Naive B cell (primary cell): Measurements from ENCODE around the gene IFITM1. TPM values are rescaled to one million over a fixed set of nuclear protein-coding genes. Genes with fewer than 3 reads are reported as not detected.
A peak's percentile ranks its signal among the peaks of the same experiment; 100 is the strongest.
"Not testable (repeated sequence)": the region's sequence is repeated elsewhere in the genome, so short reads cannot be mapped to it uniquely, and the experiment has no call there.

ENCODE experiments used
- ATAC-seq, 2 donors: fragments of 150-1000 bp; cut with Tn5 transposase; 2 replicates each; pipeline ENCODE4 v1.10.0; 2021; ENCODE audit warnings: low read depth in 2 of 2, mild to moderate bottlenecking in 2 of 2, moderate library complexity in 2 of 2
- DNase-seq: peaks from one replicate; pipeline ENCODE4 v3.0.0; 2022
- H3K27ac Mint-ChIP-seq, 6 donors: one replicate each; pipeline ENCODE4 v1.8.0; 2020 to 2022; ENCODE audit warnings: mild to moderate bottlenecking in 6 of 6, mixed read lengths in 6 of 6, moderate library complexity in 5 of 6, inconsistent platforms in 2 of 6
- H3K27me3 Mint-ChIP-seq, 3 donors: one replicate each; pipeline ENCODE4 v1.8.0; 2021 to 2022; ENCODE audit warnings: mixed read lengths in 3 of 3, mild to moderate bottlenecking in 1 of 3
- H3K36me3 Mint-ChIP-seq, 2 donors: one replicate each; pipeline ENCODE4 v1.8.0; 2020 to 2022; ENCODE audit warnings: mixed read lengths in 2 of 2, inconsistent platforms in 1 of 2, mild to moderate bottlenecking in 1 of 2
- H3K4me1 Mint-ChIP-seq, 3 donors: one replicate each; pipeline ENCODE4 v1.8.0; 2020 to 2022; ENCODE audit warnings: mixed read lengths in 3 of 3, inconsistent platforms in 1 of 3, mild to moderate bottlenecking in 1 of 3, moderate library complexity in 1 of 3
- H3K4me3 Mint-ChIP-seq, 8 donors: one replicate each; pipeline ENCODE4 v1.8.0; 2020 to 2022; ENCODE audit warnings: mild to moderate bottlenecking in 8 of 8, mixed read lengths in 8 of 8, moderate library complexity in 8 of 8, inconsistent platforms in 2 of 8
- H3K9me3 Mint-ChIP-seq, 7 donors: one replicate each; pipeline ENCODE4 v1.8.0; 2020 to 2022; ENCODE audit warnings: mixed read lengths in 7 of 7, mild to moderate bottlenecking in 5 of 7, inconsistent platforms in 2 of 7, moderate library complexity in 1 of 7
- polyA plus RNA-seq, 6 donors: library from polyadenylated mRNA; unstranded; fragments of 300-500 nt; fragmentation: Illumina TruSeq; gene quantifications; one replicate each; pipeline ENCODE4 v1.2.3, GENCODE V29; 2021; ENCODE audit warnings: low read depth in 6 of 6

The IFITM1 gene
- polyA plus RNA-seq, 6 donors from 2014 or later = 152 to 299 (median 164) TPM

GRCh38 chr11:324593-325517, 11.0 kb downstream of the IFITM1 start:
- H3K9me3 Mint-ChIP-seq, ATAC-seq, DNase-seq, H3K27me3 Mint-ChIP-seq, H3K36me3 Mint-ChIP-seq: not testable (repeated sequence)
- Mint-ChIP-seq H3K4me3 (peak overlapping the region in 3 of 8 donors; percentile 15 to 44 (median 28)), H3K27ac (peak overlapping the region; percentile 37 to 96 (median 50)), H3K4me1 (peaks cover 39 to 61% (median 48%) of the 10 kb centered on the region in 3 donors)

- peaks cover 37 to 56% (median 39%) of the 10 kb centered on the region in 3 donors for H3K4me1 Mint-ChIP-seq
These were observed 12.2 kb downstream of the IFITM1 start for GRCh38 chr11:325796-326591.

GRCh38 chr11:326592-326841, 12.7 kb downstream of the IFITM1 start:
- Mint-ChIP-seq H3K36me3 (no peaks in the 10 kb centered on the region), H3K4me1 (peaks cover 39 to 61% (median 41%) of the 10 kb centered on the region in 3 donors), H3K27me3 (no peaks in the 10 kb centered on the region), H3K9me3 (peaks cover 0 to 4% (median 0%) of the 10 kb centered on the region in 7 donors), H3K4me3 (peak overlapping the region; percentile 51 to 90 (median 77)), H3K27ac (peak overlapping the region; percentile 89 to 99 (median 97))
- no peak for DNase-seq
- peak; percentile 3 to 6 for ATAC-seq

More at GRCh38 chr11:325796-326591, 12.2 kb downstream of the IFITM1 start:
- H3K9me3 Mint-ChIP-seq = peaks cover 0 to 4% (median 0%) of the 10 kb centered on the region in 7 donors
- H3K36me3 Mint-ChIP-seq = no peaks in the 10 kb centered on the region
- H3K4me3 Mint-ChIP-seq = peak overlapping the region; percentile 46 to 90 (median 72)
- H3K27ac Mint-ChIP-seq = peak overlapping the region; percentile 78 to 98 (median 95)
- DNase-seq (no peak), ATAC-seq (no peak)
- no peaks in the 10 kb centered on the region for H3K27me3 Mint-ChIP-seq

GRCh38 chr11:326842-327580, 13.2 kb downstream of the IFITM1 start:
- peaks cover 0 to 4% (median 0%) of the 10 kb centered on the region in 7 donors for H3K9me3 Mint-ChIP-seq
- H3K27me3 Mint-ChIP-seq = no peaks in the 10 kb centered on the region
- DNase-seq = peak; percentile 76
- peak; percentile 84 to 86 for ATAC-seq
- H3K27ac Mint-ChIP-seq = peak overlapping the region; percentile 89 to 99 (median 97)
- H3K4me1 Mint-ChIP-seq = peaks cover 39 to 66% (median 41%) of the 10 kb centered on the region in 3 donors
- H3K36me3 Mint-ChIP-seq = no peaks in the 10 kb centered on the region
- peak overlapping the region; percentile 51 to 90 (median 77) for H3K4me3 Mint-ChIP-seq

- ATAC-seq (no peak), DNase-seq (no peak)
- Mint-ChIP-seq H3K4me3 (peak overlapping the region; percentile 51 to 90 (median 77)), H3K9me3 (peaks cover 0 to 4% (median 0%) of the 10 kb centered on the region in 7 donors), H3K36me3 (no peaks in the 10 kb centered on the region), H3K27ac (peak overlapping the region; percentile 89 to 99 (median 97)), H3K4me1 (peaks cover 39 to 67% (median 41%) of the 10 kb centered on the region in 3 donors), H3K27me3 (no peaks in the 10 kb centered on the region)
These were observed 13.7 kb downstream of the IFITM1 start for GRCh38 chr11:327581-327923.

GRCh38 chr11:328012-328411, 14.2 kb downstream of the IFITM1 start:
- no peak for ATAC-seq

GRCh38 chr11:328516-329100, 14.8 kb downstream of the IFITM1 start:
- ATAC-seq, DNase-seq, H3K9me3 Mint-ChIP-seq, H3K36me3 Mint-ChIP-seq, H3K27me3 Mint-ChIP-seq: not testable (repeated sequence)
- peak overlapping the region in 4 of 8 donors; percentile 13 to 64 (median 38) for H3K4me3 Mint-ChIP-seq
- peaks cover 39 to 67% (median 41%) of the 10 kb centered on the region in 3 donors for H3K4me1 Mint-ChIP-seq
- peak overlapping the region in 3 of 6 donors; percentile 60 to 88 (median 65) for H3K27ac Mint-ChIP-seq

More at GRCh38 chr11:328012-328411, 14.2 kb downstream of the IFITM1 start:
- peak overlapping the region; percentile 18 to 79 (median 66) for H3K27ac Mint-ChIP-seq
- H3K9me3 Mint-ChIP-seq = peaks cover 0 to 4% (median 0%) of the 10 kb centered on the region in 7 donors
- H3K36me3 Mint-ChIP-seq = no peaks in the 10 kb centered on the region
- no peaks in the 10 kb centered on the region for H3K27me3 Mint-ChIP-seq
- H3K4me3 Mint-ChIP-seq = peak overlapping the region in 5 of 8 donors; percentile 24 to 73 (median 60)
- H3K4me1 Mint-ChIP-seq = peaks cover 39 to 67% (median 41%) of the 10 kb centered on the region in 3 donors
- no peak for DNase-seq

- Mint-ChIP-seq H3K9me3 (peaks cover 0 to 4% (median 0%) of the 10 kb centered on the region in 7 donors), H3K4me1 (peaks cover 34 to 60% (median 37%) of the 10 kb centered on the region in 3 donors), H3K4me3 (peak overlapping the region in 1 of 8 donors; percentile 5), H3K27ac (peak overlapping the region in 5 of 6 donors; percentile 56 to 75 (median 74)), H3K36me3 (no peaks in the 10 kb centered on the region), H3K27me3 (no peaks in the 10 kb centered on the region)
- no peak for ATAC-seq
- no peak for DNase-seq
These were observed 16.0 kb downstream of the IFITM1 start for GRCh38 chr11:329886-330253.

- Mint-ChIP-seq H3K36me3 (no peaks in the 10 kb centered on the region), H3K9me3 (peaks cover 0 to 4% (median 0%) of the 10 kb centered on the region in 7 donors), H3K27me3 (no peaks in the 10 kb centered on the region), H3K4me3 (peak overlapping the region in 4 of 8 donors; percentile 4 to 59 (median 48)), H3K27ac (peak overlapping the region in 2 of 6 donors; percentile 24 to 60), H3K4me1 (peaks cover 31 to 57% (median 35%) of the 10 kb centered on the region in 3 donors)
- no peak for ATAC-seq
- no peak for DNase-seq
These were observed 16.5 kb downstream of the IFITM1 start for GRCh38 chr11:330307-330693.

GRCh38 chr11:330694-331357, 17.0 kb downstream of the IFITM1 start:
- DNase-seq = no peak
- no peak for ATAC-seq
- H3K4me1 Mint-ChIP-seq = peaks cover 31 to 58% (median 35%) of the 10 kb centered on the region in 3 donors

GRCh38 chr11:331358-332060, 17.7 kb downstream of the IFITM1 start:
- no peak for DNase-seq
- H3K27ac Mint-ChIP-seq = peak overlapping the region in 2 of 6 donors; percentile 53 to 70

More at GRCh38 chr11:330694-331357, 17.0 kb downstream of the IFITM1 start:
- H3K4me3 Mint-ChIP-seq = peak overlapping the region in 6 of 8 donors; percentile 12 to 75 (median 58)
- H3K36me3 Mint-ChIP-seq = no peaks in the 10 kb centered on the region
- H3K9me3 Mint-ChIP-seq = peaks cover 0 to 4% (median 0%) of the 10 kb centered on the region in 7 donors
- no peaks in the 10 kb centered on the region for H3K27me3 Mint-ChIP-seq
- H3K27ac Mint-ChIP-seq = peak overlapping the region in 2 of 6 donors; percentile 24 to 53

More at GRCh38 chr11:331358-332060, 17.7 kb downstream of the IFITM1 start:
- no peak for ATAC-seq
- H3K4me3 Mint-ChIP-seq = peak overlapping the region in 5 of 8 donors; percentile 49 to 75 (median 65)
- H3K9me3 Mint-ChIP-seq = peaks cover 0 to 4% (median 0%) of the 10 kb centered on the region in 7 donors
- peaks cover 31 to 58% (median 35%) of the 10 kb centered on the region in 3 donors for H3K4me1 Mint-ChIP-seq
- no peaks in the 10 kb centered on the region for H3K36me3 Mint-ChIP-seq
- no peaks in the 10 kb centered on the region for H3K27me3 Mint-ChIP-seq
